Smooth muscle cell (in vitro differentiated cells): ENCODE results near the gene CD46. TPM values are rescaled to one million over a fixed set of nuclear protein-coding genes. Genes with fewer than 3 reads are reported as not detected.
"Not testable (repeated sequence)": the region's sequence is repeated elsewhere in the genome, so short reads cannot be mapped to it uniquely, and the experiment has no call there.

Source experiments
- DNase-seq: peaks from one replicate; lab custom pipeline; 2025; ENCODE audit not compliant: unreplicated experiment; lab: John Stamatoyannopoulos, UW
- H2AFZ ChIP-seq: fragments of 200-600 bp; sonication (generic); 2 replicates; pipeline ENCODE4 v1.6.0; 2016; ENCODE audit warnings: antibody characterized with exemption, low read depth, mild to moderate bottlenecking
- H3F3A ChIP-seq: fragments of 200-600 bp; sonication (generic); 2 replicates; pipeline ENCODE4 v1.6.0; 2017; ENCODE audit warnings: antibody characterized with exemption, low read depth
- H3K27ac ChIP-seq: fragments of 200-600 bp; sonication (generic); 2 replicates; pipeline ENCODE4 v1.5.1; 2016; ENCODE audit warnings: low read depth, mild to moderate bottlenecking
- H3K27me3 ChIP-seq: fragments of 200-600 bp; sonication (generic); 2 replicates; pipeline ENCODE4 v1.6.1; 2016; ENCODE audit warnings: low read depth, mild to moderate bottlenecking
- H3K36me3 ChIP-seq: fragments of 200-600 bp; sonication (generic); 2 replicates; pipeline ENCODE4 v1.5.1; 2016; ENCODE audit warnings: low read depth
- H3K4me1 ChIP-seq: fragments of 200-600 bp; sonication (generic); 2 replicates; pipeline ENCODE4 v1.5.1; 2016; ENCODE audit warnings: low read depth
- H3K4me2 ChIP-seq: fragments of 200-600 bp; sonication (generic); 2 replicates; pipeline ENCODE4 v1.6.0; 2016; ENCODE audit warnings: mild to moderate bottlenecking
- H3K4me3 ChIP-seq: fragments of 200-600 bp; sonication (generic); 2 replicates; pipeline ENCODE4 v1.5.1; 2016; ENCODE audit warnings: mild to moderate bottlenecking
- H3K79me2 ChIP-seq: fragments of 200-600 bp; sonication (generic); 2 replicates; pipeline ENCODE4 v1.6.0; 2016; ENCODE audit warnings: low read depth, mild to moderate bottlenecking
- H3K9ac ChIP-seq: fragments of 200-600 bp; sonication (generic); 2 replicates; pipeline ENCODE4 v1.6.0; 2016; ENCODE audit warnings: low read depth
- H3K9me3 ChIP-seq: fragments of 200-600 bp; sonication (generic); replicated peaks from 2 replicates; pipeline ENCODE4 v1.5.1; 2016; ENCODE audit warnings: low read depth
- H4K20me1 ChIP-seq: fragments of 200-600 bp; sonication (generic); 2 replicates; pipeline ENCODE4 v1.6.0; 2016; ENCODE audit warnings: low read depth
- CTCF ChIP-seq: fragments of 200-600 bp; sonication (generic); IDR thresholded peaks from 2 replicates; pipeline ENCODE4 v1.5.1; 2017; ENCODE audit warnings: borderline replicate concordance, mild to moderate bottlenecking, antibody characterized with exemption; ENCODE audit not compliant: insufficient read depth, poor library complexity, severe bottlenecking
- WGBS: methylation state at CpG from one replicate; pipeline ENCODE4 v1.1.7; 2016; ENCODE audit warnings: low lambda C conversion rate; 5-methylcytosine and 5-hydroxymethylcytosine counted together
- polyA plus RNA-seq: library from polyadenylated mRNA; unstranded; fragments of >200 nt; fragmentation: Nextera tagmentation; extraction: Ambion mirVana; gene quantifications from 2 replicates; pipeline ENCODE4 v1.2.1, GENCODE V29; 2016
- total RNA-seq: library from RNA; depleted of rRNA; stranded (reverse); fragments of >200 nt; gene quantifications from 2 replicates; pipeline ENCODE4 v1.2.3, GENCODE V29; 2014

The CD46 gene
- total RNA-seq (234 and 243 TPM in 2 replicates), polyA plus RNA-seq (117 and 126 TPM in 2 replicates)

GRCh38 chr1:207751790-207752455 lies at the start of gene CD46:
Gene CD46 (plus strand): TSS chr1:207752054. CDS start chr1:207752213, 159 bp downstream.
- Histone ChIP-seq H3K36me3 (no peaks in the 10 kb centered on the region), H3K9ac (peak within 1 kb of the TSS; percentile 64), H3K79me2 (peaks cover 46% of the 10 kb centered on the region), H3K4me3 (peak within 1 kb of the TSS; percentile 86), H3K9me3 (no peaks in the 10 kb centered on the region), H3K27me3 (no peaks in the 10 kb centered on the region), H3K27ac (peak within 1 kb of the TSS; percentile 77), H2AFZ (peak within 1 kb of the TSS; percentile 79), H4K20me1 (peaks cover 46% of the 10 kb centered on the region), H3K4me1 (peaks cover 22% of the 10 kb centered on the region), H3F3A (no peaks in the 10 kb centered on the region), H3K4me2 (peak within 1 kb of the TSS; percentile 98)
- no peak for TF ChIP-seq CTCF
- 1% methylated on average over 53 of the region's 55 CpGs for WGBS
- DNase-seq: peak; percentile 73

- H3K9me3 ChIP-seq: no peaks in the 10 kb centered on the region
- no peak overlapping the region for H3K9ac ChIP-seq
- H3K4me1 ChIP-seq: no peaks in the 10 kb centered on the region
- WGBS: 97% methylated on average over 1 of the region's 1 CpG
- H3K27ac ChIP-seq: no peak overlapping the region
- no peaks in the 10 kb centered on the region for H3F3A ChIP-seq
- no peak for DNase-seq
- no peak overlapping the region for H3K4me2 ChIP-seq
- H3K36me3 ChIP-seq: no peaks in the 10 kb centered on the region
- H2AFZ ChIP-seq: no peak overlapping the region
- no peaks in the 10 kb centered on the region for H4K20me1 ChIP-seq
- H3K79me2 ChIP-seq: no peaks in the 10 kb centered on the region
- no peak for TF ChIP-seq CTCF
- H3K27me3 ChIP-seq: no peaks in the 10 kb centered on the region
- H3K4me3 ChIP-seq: no peak overlapping the region
These were observed 49.5 kb upstream of the CD46 start for GRCh38 chr1:207702317-207702716.

- Histone ChIP-seq H3K27me3 (no peaks in the 10 kb centered on the region), H2AFZ (no peak overlapping the region), H3K4me1 (no peaks in the 10 kb centered on the region), H3K9me3 (no peaks in the 10 kb centered on the region), H3K27ac (no peak overlapping the region), H3K9ac (no peak overlapping the region), H3K4me2 (no peak overlapping the region), H3K79me2 (no peaks in the 10 kb centered on the region), H3K36me3 (no peaks in the 10 kb centered on the region), H3K4me3 (no peak overlapping the region), H3F3A (no peaks in the 10 kb centered on the region), H4K20me1 (no peaks in the 10 kb centered on the region)
- WGBS: 94% methylated on average over 5 of the region's 5 CpGs
- no peak for TF ChIP-seq CTCF
- DNase-seq: no peak
These were observed 48.1 kb upstream of the CD46 start for GRCh38 chr1:207703712-207704111.

GRCh38 chr1:207708004-207708403 lies 43.9 kb upstream of the CD46 start:
- Histone ChIP-seq H3K4me2 (peak overlapping the region; percentile 15), H3K27ac (peak overlapping the region; percentile 67), H3K9ac (peak overlapping the region; percentile 48)
- H3K4me3 ChIP-seq, H3K36me3 ChIP-seq, H3K4me1 ChIP-seq, H2AFZ ChIP-seq, H3K79me2 ChIP-seq, H4K20me1 ChIP-seq, H3K27me3 ChIP-seq, H3K9me3 ChIP-seq, H3F3A ChIP-seq, DNase-seq: not testable (repeated sequence)
- WGBS: 56% methylated on average over 3 of the region's 3 CpGs
